Prostate gland (tissue), 2 donors: ENCODE data around the gene GABRA5.

Source experiments
- POLR2AphosphoS5 ChIP-seq: sonication (generic); formaldehyde crosslinking; IDR thresholded peaks from one replicate; pipeline ENCODE4 v1.6.1; 2017; ENCODE audit warnings: antibody characterized with exemption
- TF ChIP-seq, protein P1 (sequence below), 4 experiments: fragments of 200-600 bp in 2 of 4; fragments of 450-650 bp in 2 of 4; sonication (generic) in 2 of 4; IDR thresholded peaks; 1 replicate in 3 of 4; 2 replicates in 1 of 4; pipeline ENCODE4 v1.5.1; 2016 to 2019; ENCODE audit warnings: antibody characterized with exemption in 4 of 4, mild to moderate bottlenecking in 2 of 4, moderate library complexity in 2 of 4

DNA sequence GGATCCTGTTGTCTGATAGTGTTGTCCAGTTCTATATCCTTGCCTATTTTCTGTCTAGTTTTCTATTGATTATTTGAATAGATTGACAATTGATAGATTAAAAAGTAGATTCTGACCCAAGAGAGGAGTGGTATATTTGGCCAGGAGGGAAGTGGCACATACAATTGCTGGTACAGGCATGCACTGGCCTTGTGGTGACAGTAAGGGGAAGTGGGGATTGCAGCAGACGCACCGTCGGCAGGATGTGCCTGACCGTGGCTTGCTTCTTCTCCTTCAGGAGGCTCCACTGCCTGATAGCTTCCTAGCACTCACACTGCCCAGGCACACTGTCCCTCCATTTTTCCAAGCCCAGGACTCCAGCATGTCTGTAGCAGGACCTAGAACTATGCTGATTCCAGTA is 114.6 kb downstream of the GABRA5 start:
- TF ChIP-seq, protein P1, sequence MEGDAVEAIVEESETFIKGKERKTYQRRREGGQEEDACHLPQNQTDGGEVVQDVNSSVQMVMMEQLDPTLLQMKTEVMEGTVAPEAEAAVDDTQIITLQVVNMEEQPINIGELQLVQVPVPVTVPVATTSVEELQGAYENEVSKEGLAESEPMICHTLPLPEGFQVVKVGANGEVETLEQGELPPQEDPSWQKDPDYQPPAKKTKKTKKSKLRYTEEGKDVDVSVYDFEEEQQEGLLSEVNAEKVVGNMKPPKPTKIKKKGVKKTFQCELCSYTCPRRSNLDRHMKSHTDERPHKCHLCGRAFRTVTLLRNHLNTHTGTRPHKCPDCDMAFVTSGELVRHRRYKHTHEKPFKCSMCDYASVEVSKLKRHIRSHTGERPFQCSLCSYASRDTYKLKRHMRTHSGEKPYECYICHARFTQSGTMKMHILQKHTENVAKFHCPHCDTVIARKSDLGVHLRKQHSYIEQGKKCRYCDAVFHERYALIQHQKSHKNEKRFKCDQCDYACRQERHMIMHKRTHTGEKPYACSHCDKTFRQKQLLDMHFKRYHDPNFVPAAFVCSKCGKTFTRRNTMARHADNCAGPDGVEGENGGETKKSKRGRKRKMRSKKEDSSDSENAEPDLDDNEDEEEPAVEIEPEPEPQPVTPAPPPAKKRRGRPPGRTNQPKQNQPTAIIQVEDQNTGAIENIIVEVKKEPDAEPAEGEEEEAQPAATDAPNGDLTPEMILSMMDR (IDR thresholded peaks at IDR 0.05): no peak
- TF ChIP-seq POLR2AphosphoS5: no peak
